ENCODE results near the gene AVPR1B.

AVPR1B gene

GRCh38 chr1:206110161-206110560 lies 7.0 kb downstream of the AVPR1B start:
- H3K36me3 ChIP-seq: no peaks in the 10 kb centered on the region
- TF ChIP-seq, protein P1, sequence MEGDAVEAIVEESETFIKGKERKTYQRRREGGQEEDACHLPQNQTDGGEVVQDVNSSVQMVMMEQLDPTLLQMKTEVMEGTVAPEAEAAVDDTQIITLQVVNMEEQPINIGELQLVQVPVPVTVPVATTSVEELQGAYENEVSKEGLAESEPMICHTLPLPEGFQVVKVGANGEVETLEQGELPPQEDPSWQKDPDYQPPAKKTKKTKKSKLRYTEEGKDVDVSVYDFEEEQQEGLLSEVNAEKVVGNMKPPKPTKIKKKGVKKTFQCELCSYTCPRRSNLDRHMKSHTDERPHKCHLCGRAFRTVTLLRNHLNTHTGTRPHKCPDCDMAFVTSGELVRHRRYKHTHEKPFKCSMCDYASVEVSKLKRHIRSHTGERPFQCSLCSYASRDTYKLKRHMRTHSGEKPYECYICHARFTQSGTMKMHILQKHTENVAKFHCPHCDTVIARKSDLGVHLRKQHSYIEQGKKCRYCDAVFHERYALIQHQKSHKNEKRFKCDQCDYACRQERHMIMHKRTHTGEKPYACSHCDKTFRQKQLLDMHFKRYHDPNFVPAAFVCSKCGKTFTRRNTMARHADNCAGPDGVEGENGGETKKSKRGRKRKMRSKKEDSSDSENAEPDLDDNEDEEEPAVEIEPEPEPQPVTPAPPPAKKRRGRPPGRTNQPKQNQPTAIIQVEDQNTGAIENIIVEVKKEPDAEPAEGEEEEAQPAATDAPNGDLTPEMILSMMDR (IDR thresholded peaks at IDR 0.05; ENCODE audit: low read depth, low read length): no peak
- H3K4me1 ChIP-seq: no peaks in the 10 kb centered on the region
- DNase-seq: no peak
- no peaks in the 10 kb centered on the region for H3K9me3 ChIP-seq
- peaks cover 7% of the 10 kb centered on the region for H3K27me3 ChIP-seq
- H3K4me3 ChIP-seq (ENCODE audit: low read depth, low read length): no peak overlapping the region

- TF ChIP-seq, protein P1 (IDR thresholded peaks at IDR 0.05; ENCODE audit: low read depth, low read length): no peak
Observed at GRCh38 chr1:206109718-206110117, 7.5 kb downstream of the AVPR1B start.

GRCh38 chr1:206108635-206109034 lies 8.6 kb downstream of the AVPR1B start:
- Histone ChIP-seq H3K4me1 (no peaks in the 10 kb centered on the region), H3K27me3 (peaks cover 2% of the 10 kb centered on the region), H3K4me3 (ENCODE audit: low read depth, low read length) (no peak overlapping the region), H3K9me3 (no peaks in the 10 kb centered on the region), H3K36me3 (no peaks in the 10 kb centered on the region)
- DNase-seq: no peak
- TF ChIP-seq, protein P1 (IDR thresholded peaks at IDR 0.05; ENCODE audit: low read depth, low read length): no peak

More at GRCh38 chr1:206109718-206110117, 7.5 kb downstream of the AVPR1B start:
- Histone ChIP-seq H3K27me3 (peaks cover 7% of the 10 kb centered on the region), H3K4me3 (ENCODE audit: low read depth, low read length) (no peak overlapping the region), H3K9me3 (no peaks in the 10 kb centered on the region), H3K36me3 (no peaks in the 10 kb centered on the region), H3K4me1 (no peaks in the 10 kb centered on the region)
- no peak for DNase-seq

GRCh38 chr1:206107168-206107544 lies 10.0 kb downstream of the AVPR1B start:
- Histone ChIP-seq H3K4me1 (no peaks in the 10 kb centered on the region), H3K27me3 (no peaks in the 10 kb centered on the region; the same call in 1 of the 2 replicates), H3K4me3 (ENCODE audit: low read depth, low read length) (no peak overlapping the region), H3K9me3 (no peaks in the 10 kb centered on the region), H3K36me3 (no peaks in the 10 kb centered on the region)
- no peak for DNase-seq
- TF ChIP-seq, protein P1 (IDR thresholded peaks at IDR 0.05; ENCODE audit: low read depth, low read length): no peak

- DNase-seq: peak; percentile 76
- H3K9me3 ChIP-seq: no peaks in the 10 kb centered on the region
- H3K36me3 ChIP-seq: no peaks in the 10 kb centered on the region
- H3K27me3 ChIP-seq: no peaks in the 10 kb centered on the region; the same call in 1 of the 2 replicates
- H3K4me1 ChIP-seq: no peaks in the 10 kb centered on the region
- TF ChIP-seq, protein P1 (IDR thresholded peaks at IDR 0.05; ENCODE audit: low read depth, low read length): peak; percentile 92
- no peak overlapping the region for H3K4me3 ChIP-seq (ENCODE audit: low read depth, low read length)
Observed at GRCh38 chr1:206106328-206107167, 10.6 kb downstream of the AVPR1B start.

DNA sequence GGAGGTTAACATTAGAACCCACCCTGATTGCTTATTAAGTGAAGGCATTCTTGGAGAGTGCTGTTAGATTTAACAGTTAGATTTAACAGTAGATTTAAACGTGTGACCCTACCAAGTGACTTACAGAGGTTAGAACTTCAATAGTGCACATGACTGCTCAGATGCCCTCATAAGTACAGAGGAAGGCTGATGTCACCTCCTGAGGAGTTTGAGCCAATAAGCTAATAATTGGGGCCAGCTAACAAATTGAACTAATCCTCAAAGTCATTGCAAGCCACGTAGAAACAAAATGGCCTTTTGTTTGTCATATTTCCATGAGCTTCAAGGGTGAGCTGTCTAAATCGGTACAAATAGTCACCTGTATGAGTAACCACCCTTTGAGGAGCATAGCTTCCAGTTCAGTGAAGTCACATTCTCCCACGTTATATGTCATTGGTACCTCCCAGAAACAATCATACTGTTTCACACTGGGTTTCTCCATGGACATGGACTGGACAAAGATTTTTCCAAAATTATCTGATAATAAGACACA lies 11.7 kb downstream of the AVPR1B start:
- H3K36me3 ChIP-seq: no peaks in the 10 kb centered on the region
- no peaks in the 10 kb centered on the region; the same call in 1 of the 2 replicates for H3K27me3 ChIP-seq
- no peak overlapping the region for H3K4me3 ChIP-seq (ENCODE audit: low read depth, low read length)
- no peak for DNase-seq
- TF ChIP-seq, protein P1 (IDR thresholded peaks at IDR 0.05; ENCODE audit: low read depth, low read length): no peak
- H3K9me3 ChIP-seq: no peaks in the 10 kb centered on the region
- no peaks in the 10 kb centered on the region for H3K4me1 ChIP-seq
